ENCODE data around the gene CPEB2. TPM values are rescaled to one million over a fixed set of nuclear protein-coding genes. Genes with fewer than 3 reads are reported as not detected.
A peak's percentile ranks its signal among the peaks of the same experiment; 100 is the strongest.
"Not testable (repeated sequence)": the region's sequence is repeated elsewhere in the genome, so short reads cannot be mapped to it uniquely, and the experiment has no call there.

Gene CPEB2
- total RNA-seq, 1 donor from 2014 or later, result 26.9 TPM

DNA sequence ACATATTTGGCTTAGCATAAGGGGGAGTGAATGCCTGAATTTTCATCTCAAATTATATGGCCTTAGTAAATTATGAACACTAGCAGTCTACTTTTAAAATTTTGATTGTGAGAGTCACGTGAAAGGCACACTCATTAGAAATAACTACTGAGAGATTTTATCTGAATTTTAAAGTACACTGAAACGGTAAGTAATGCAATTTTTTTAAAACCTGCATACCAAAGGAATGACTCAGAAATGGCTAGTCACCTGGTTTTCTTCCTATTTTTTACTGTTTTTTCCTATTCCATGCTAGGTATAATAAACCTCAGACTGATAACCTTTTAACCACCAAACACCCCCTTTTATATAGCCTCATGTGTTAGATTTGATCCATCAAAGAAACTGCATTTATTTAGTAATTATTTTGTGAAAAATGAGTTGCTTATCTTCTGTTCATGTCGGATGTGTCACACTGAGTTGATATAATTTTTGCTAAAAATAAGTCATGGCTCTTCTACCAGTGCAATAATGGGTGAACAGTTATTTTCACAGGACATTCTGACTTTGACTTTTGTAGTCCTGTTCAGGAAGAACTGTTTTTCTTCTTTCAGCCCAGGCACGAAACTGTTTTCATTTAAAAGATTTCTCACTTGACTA is 40.4 kb downstream of the CPEB2 start:
- DNase-seq (ENCODE audit: low spot score in 2 of 2) (no peak), FAIRE-seq (no peak)

DNA sequence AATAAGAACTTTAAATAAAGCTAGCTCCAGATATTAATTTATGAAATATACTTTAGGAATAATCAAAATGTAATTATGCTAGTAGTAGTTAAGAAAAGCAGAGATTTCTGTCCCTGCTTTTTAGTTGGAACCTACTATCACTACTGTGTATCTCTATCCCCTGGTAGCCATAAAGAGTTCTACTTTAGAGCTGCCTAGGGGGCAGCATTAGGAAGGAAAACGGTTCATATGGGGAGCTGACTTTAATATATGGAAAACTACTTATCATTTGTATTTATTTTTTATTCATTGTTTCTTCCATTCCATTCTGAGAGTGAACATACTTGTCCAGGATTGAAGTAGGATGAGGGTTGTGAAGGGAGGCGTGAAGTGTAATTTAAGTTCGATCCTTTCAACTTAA is 40.9 kb downstream of the CPEB2 start:
- DNase-seq (ENCODE audit: low spot score in 2 of 2) (no peak), FAIRE-seq (peak; percentile 15)

DNA sequence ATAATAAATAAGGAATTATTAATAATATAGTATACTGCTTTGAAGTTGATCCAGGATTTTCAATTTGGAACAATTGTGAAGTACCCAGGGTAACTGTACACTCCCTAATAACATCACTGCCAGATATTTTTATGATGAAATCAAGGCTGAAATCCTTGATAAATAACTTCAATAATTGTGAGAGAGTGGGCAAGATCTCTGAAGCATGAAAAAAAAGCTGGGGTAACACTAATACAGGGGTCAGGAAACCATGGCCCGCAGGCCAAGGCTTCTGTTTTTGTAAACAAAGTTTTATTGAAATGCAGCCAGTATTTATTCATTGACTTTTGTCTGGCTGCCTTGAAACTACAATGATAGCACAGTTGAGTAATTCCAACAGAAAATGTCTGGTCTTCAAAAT is 41.6 kb downstream of the CPEB2 start:
- DNase-seq (ENCODE audit: low spot score in 2 of 2) (no peak), FAIRE-seq (no peak)

DNA sequence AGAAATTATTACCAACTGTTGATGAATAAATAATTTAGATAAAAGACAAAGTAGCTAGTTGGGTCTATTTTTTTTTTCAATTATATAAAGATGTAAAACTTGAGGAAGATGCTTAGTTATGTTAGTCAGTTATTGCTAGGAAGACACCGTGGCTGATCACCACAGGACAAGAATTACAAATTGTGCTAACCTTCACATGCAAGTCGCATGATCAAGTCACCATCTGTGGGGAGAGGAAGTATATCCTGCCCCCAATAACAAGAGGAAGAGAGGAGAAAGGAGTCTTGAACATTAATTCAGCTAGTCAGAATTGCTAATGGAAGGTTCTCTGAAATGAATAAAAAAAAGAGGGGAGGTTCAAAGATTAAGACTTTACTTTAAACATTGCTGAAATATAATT is 52.3 kb downstream of the CPEB2 start:
- no peak for DNase-seq (ENCODE audit: low spot score in 2 of 2)
- FAIRE-seq, result no peak

DNA sequence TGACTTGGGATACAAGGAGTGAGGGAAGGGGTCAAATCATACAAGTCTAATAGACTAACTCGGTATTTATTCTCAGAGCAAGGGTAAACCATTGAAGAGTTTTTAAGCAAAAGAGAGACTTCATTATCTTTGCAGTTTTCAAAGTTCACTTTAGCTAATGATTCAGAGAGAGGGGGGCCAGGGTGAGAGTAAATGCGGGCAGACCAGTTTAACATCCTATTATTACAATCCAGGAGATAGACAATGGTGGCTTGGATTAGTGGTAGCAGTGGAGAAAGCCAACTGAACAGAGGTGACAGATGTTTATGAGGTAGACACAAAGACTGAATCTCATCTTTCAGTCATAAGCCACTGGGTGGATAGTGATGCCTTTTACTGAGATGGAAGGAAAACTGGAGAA is 57.9 kb downstream of the CPEB2 start:
- DNase-seq (ENCODE audit: low spot score in 2 of 2) (no peak), FAIRE-seq (no peak)

DNA sequence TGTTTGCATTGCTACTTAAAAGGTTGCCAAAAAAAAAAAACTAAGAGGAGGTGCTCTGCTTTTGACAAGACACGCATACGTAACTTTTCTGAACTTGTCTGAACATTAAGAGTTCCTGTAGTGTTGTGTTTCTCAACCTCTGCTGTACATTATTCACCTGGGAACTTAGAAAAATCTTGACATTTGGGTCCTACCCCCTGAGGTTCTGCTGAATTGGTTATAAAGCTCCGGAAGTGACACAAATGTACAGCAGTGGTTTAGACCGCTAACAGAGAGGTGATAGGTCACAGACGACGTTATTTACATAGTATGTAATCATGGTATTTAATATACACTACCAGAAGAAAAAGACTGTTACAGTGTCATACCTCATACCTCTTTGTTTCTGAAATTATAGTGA is 61.1 kb downstream of the CPEB2 start:
- DNase-seq (ENCODE audit: low spot score in 2 of 2), result no peak
- no peak for FAIRE-seq

DNA sequence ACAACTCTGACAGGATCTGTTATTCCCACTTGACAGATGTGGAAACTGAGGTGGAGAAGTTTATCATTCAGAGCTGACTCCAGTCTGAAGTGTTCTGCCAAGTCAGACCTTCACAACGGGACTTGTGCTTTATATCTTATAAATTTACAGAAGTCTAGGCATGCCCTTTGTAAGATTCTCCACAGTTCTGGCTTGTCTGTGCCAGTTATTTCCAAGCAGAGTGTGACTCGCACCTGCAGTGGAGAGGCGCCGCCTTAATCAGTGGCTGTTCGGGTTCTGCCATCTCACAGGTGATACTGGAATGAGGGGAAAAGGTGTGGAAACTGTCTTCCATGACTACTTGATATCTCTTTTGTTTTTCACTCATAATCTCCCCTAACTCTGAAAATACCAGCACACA is 63.2 kb downstream of the CPEB2 start:
- DNase-seq (ENCODE audit: low spot score in 2 of 2) (no peak), FAIRE-seq (no peak)

DNA sequence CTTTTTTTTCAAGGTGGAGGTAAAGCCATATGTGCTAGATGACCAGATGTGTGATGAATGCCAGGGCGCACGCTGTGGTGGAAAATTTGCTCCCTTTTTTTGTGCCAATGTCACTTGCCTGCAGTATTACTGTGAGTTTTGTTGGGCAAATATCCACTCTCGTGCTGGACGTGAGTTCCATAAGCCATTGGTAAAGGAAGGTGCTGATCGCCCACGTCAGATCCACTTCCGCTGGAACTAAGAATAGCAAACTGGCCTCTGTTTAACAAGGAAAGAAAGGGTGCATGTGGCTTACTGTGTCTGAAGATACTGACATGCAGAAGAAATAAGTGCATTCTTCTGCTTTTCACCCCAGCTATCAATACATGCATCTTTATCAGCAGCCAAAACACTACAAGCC is 63.9 kb downstream of the CPEB2 start:
- DNase-seq (ENCODE audit: low spot score in 2 of 2), result no peak
- no peak for FAIRE-seq

DNA sequence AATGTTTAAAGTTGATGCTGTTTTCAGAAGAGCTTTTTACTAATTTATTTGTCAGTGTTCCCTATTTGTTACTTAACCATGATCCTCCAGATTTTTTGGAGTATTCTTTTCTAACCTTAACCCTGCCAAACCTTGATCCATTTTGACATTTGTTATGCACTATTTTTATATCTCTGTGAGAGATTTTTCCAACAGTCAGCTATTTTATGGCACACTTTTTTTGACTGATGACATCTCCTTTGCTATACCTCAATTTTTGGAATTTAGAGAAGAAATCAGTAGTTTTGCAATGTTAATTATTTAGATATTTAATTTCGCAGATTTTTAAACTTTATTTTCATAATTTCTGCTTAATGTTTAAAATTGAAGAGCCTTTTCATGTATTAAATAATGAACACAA is 66.0 kb downstream of the CPEB2 start:
- no peak for DNase-seq (ENCODE audit: low spot score in 2 of 2)
- peak; percentile 19 for FAIRE-seq

DNA sequence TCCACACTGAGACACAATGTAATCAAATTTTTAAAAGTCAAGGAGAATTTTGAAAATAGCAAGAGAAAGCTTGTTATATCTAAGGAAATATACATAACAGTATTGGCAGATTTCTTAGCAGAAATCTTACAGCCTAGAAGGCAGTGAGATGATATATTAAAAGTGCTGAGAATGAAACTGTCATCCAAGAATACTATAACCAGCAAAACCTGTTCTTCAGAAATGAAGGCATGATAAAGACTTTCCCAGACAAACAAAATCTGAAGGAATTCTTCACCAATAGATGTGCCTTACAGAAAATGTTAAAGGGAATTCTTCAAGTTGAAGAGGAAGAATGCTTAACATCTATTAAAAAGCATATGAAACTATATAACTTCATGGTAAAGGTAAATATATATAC is 73.6 kb downstream of the CPEB2 start:
- FAIRE-seq (no peak), DNase-seq (ENCODE audit: low spot score in 2 of 2) (no peak)

DNA sequence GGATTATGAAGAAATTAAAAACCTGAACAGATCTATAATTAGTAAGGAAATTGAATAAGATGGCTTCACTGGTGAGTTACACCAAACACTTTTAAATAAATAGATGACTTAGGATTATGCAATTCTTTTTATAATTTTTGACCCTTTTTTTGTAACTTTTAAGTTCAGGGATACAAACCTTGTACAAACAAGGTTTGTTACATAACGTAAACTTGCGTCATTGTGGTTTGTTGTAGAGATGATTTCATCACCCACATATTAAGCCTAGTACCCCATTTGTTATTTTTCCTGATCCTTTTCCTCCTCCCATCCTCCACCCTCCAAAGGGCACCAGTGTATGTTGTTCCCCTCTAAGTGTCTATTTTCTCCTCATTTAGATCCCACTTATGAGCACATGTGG is 75.7 kb downstream of the CPEB2 start:
- FAIRE-seq (no peak), DNase-seq (ENCODE audit: low spot score in 2 of 2) (no peak)

DNA sequence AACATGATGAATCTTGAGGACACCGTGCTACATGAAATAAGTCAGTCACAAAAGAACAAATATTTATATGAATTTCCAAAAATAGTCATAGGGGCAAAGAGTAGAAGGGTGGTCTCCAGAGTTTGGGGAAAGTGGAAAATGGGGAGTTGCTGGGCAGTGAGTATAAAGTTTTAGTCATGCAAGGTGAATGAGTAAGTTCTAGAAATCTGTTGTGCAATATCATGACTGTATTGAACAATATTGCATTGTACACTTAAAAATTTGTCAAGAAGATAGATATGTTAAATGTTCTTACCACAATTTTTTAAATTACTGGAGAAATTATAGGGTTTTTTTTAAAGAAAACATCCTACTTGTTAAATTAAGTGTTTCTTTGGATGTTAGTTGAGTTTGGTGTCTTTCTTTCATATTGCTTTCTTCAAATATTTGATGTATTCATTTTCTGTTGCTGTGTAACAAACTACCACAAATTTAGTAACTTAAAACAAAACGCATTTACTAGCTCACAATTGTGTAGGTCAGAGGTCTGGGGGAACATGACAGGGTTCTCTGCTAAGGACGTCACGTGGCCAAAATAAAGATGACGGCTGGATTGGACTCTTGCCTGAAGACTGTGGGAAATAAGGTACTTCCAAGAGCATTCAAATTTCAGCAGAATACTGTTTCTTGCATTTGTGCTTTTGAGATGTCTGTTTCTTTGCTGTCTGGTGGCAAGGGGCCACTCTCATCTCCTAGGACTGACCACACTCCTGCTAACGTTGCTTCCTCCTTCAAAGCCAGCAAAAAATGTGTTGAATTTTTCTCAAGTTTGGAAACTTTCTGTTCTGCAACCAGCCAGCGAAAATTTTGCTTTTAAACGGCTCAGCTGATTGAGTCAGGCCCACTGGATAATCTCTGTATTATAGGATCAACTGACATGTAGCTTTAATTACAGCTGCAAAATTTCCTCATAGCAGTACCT is 76.7 kb downstream of the CPEB2 start:
- FAIRE-seq (no peak), DNase-seq (ENCODE audit: low spot score in 2 of 2) (no peak)

DNA sequence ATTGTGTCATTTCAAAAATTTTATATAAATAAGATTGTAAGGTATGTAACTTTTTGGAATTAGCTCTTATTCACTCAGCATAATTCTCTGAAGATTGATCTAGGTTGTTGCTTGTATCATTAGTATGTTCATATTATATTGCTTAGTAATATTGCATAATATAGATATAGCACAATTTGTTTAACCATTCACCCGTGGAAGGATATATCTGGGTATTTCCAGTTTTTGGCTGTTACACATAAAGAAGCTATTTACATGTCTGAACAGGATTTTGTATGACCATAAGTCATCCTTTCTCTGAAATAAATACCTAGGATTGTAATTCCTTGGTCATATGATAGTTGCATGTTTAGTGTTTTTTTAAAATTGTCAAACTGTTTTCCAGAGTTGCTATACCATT is 82.5 kb downstream of the CPEB2 start:
- FAIRE-seq (no peak), DNase-seq (ENCODE audit: low spot score in 2 of 2) (no peak)

DNA sequence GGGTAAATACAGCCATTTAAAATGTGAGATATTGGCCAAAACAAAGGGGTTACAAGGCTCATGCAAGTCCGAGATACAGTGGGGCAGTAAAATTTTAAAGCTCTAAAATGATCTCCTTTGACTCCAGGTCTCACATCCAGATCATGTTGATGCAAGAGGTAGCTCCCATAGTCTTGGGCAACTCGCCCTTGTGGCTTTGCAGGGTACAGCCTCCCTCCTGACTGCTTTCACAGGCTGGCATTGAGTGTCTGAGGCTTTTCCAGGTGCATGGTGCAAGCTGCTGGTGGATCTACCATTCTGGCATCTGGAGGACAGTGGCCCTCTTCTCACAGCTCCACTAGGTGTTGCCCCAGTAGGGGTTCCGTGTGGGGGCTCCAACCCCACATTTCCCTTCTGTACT is 83.5 kb downstream of the CPEB2 start:
- not testable (repeated sequence) for FAIRE-seq

DNA sequence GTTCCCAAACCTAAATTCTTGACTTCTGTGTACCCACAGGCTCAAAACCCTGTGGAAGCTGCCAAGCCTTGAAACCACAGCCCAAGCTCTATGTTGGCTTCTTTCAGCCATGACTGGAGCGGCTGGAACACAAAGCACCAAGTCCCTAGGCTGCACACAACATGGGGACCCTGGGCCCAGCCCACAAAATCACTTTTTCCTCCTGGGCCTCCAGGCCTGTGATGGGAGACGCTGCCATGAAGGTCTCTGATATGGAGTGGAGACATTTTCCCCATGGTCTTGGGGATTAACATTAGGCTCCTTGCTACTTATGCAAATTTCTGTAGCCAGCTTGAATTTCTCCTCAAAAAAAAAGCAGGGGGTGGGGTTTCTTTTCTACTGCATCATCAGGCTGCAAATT is 84.0 kb downstream of the CPEB2 start:
- DNase-seq (ENCODE audit: low spot score in 2 of 2); FAIRE-seq: not testable (repeated sequence)

More for the DNA sequence above, 83.5 kb downstream of the CPEB2 start:
- not testable (repeated sequence) for DNase-seq (ENCODE audit: low spot score in 2 of 2)

DNA sequence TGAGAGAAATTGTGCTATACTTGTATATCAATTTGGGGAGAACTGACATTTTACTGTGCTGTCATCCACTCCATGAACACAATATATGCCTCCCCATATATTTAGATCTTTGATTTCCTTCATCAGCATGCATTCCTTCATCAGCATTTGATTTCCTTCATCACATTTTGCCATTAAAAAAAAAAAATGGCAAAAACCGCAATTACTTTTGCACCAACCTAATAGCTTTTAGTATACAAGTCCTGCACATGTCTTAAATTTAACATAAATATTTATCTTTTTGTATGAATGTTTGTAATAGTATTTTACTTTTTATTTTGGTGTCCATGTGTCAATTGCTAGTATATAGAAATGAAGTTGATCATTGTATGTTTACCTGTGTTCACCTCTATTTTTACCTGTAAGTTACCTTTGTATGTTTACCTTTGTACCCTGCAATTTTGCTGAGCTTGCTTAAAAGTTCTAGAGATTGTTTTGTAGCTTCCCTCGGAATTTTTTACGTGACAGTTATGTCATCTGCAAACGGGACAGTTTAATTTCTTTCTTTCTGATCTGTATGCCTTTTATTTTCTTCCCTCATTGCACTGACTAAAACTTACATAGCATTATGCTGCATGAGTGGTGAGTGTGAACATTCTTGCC is 86.2 kb downstream of the CPEB2 start:
- FAIRE-seq (no peak), DNase-seq (ENCODE audit: low spot score in 2 of 2) (no peak)

DNA sequence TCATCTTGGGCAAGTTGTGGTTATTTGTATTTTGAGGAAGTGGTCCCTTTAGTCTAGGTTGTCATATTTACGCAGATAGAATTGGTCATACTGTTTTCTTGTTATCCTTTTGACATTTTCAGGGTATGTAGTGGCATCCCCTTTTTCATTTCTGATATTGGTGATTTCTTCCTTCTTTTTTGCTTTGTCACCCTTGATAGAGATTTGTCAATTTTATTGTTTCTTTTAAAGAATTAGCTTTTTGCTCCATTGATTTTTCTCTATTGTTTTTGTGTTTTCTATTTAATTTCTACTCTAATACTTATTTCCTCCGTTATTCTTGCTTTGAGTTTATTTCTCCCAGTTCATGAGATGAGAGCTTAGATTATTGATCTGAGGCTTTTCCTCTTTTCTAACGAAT is 87.7 kb downstream of the CPEB2 start:
- DNase-seq (ENCODE audit: low spot score in 2 of 2), result no peak
- FAIRE-seq, result no peak

DNA sequence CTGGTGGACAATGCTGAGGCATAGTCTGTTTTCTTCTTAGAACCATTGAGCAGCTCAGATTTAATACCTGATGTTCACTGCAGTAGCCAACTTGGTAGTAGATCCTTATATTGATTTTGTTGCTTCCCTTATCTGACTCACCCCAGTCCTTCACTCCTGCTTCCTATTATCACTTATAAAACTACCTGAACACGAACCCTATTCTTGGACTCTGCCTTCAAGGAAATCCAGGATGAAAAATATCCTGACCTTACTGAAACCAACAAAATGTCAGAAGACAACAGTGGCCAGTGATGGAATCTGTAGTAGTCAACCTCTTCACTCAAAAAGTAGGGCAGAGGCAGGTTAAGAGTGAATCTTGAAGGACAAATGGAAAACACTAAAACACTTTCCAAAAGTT is 98.1 kb downstream of the CPEB2 start:
- no peak for DNase-seq (ENCODE audit: low spot score in 2 of 2)
- no peak for FAIRE-seq

DNA sequence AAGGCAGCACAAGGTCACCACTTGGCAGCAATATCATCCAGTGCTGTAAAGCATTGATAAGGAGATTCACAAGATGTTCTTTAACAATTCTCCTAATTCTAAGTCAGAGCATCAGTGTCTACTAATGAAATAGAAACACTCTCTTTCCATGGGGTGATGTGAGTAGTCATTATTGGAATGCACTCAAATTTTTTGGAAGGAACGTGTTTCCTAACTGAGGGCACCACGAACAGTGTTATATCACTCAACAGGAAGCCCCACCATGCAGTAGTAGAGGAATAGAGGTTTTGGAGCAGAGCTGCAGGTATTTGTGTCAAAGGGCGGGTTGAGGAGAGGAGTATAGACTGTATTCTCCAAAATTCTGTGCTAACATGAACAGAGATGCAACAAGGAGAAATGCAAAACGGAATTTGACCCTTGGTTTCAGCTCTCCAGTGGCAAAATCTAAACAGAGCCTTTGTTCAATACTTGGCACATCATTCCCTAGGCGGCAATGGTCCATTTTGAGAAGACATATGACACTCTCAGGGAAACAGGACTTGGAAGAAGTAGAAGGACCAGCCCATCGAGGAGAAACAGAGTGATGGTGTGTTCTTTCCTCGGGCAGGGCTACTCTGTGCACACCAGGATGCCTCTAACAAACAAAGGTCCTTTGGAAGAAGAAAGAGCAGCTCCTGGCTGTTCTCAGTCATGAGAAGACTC is 98.9 kb downstream of the CPEB2 start:
- FAIRE-seq (no peak), DNase-seq (ENCODE audit: low spot score in 2 of 2) (peak; percentile 2 to 3)

DNA sequence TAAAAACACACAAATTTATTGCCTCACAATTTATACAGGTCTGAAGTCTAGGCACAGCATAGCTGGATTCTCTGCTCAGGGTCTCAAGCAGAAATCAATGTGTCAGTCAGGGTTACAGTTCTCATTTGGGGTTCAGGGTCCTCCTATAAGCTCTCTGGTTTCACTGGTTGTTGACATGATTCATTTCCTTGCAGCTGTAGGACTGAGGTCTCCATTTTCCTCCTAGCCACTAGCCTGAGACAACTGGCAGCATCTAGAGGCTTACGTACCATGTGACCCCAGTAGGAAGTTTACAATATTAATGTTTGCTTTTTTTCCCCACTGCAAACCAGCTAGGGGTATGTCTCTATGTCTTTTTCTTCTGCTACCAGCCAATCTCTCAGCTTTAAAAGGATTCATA is 102.5 kb downstream of the CPEB2 start:
- DNase-seq (ENCODE audit: low spot score in 2 of 2), result no peak
- FAIRE-seq, result no peak

DNA sequence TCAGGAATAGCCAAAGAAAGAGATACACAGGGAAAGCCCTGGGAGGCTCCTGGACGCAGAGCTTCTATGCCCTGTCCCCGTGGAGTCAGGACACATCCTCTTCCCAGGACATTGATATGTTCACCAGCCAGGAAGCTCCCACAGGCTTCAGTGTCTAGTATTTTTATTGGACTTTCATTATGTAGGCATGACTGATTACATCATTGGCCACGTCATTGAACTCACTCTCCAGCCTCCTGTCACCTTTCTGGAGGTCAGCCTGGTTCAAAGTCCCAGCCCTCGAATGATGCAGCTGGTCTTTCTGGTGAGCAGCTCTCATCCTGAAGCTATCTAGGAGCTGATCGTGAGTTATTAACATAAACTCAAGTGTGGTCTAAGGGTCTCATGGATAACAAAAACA is 104.1 kb downstream of the CPEB2 start:
- DNase-seq (ENCODE audit: low spot score in 2 of 2) (no peak), FAIRE-seq (no peak)

Data from frontal cortex (tissue), 4 donors.